ENCODE measurements around the gene TM4SF18. TPM values are rescaled to one million over a fixed set of nuclear protein-coding genes. Genes with fewer than 3 reads are reported as not detected.
A peak's percentile ranks its signal among the peaks of the same experiment; 100 is the strongest.

Gene TM4SF18
- total RNA-seq, 1 experiment from 2014 or later: 9.8 TPM

GRCh38 chr3:149288655-149289054, 44.8 kb downstream of the TM4SF18 start:
- Histone ChIP-seq H2AFZ (ENCODE audit: low read length) (no peak overlapping the region), H4K5ac (ENCODE audit: insufficient read length, low read depth, low read length) (no peak overlapping the region), H3K9ac (ENCODE audit: extremely low read depth, insufficient read length, low read length) (no peak overlapping the region), H4K20me1 (ENCODE audit: control insufficient read depth, insufficient read depth, insufficient read length) (no peaks in the 10 kb centered on the region), H2BK15ac (ENCODE audit: low read depth, low read length) (no peak overlapping the region), H3T11ph (ENCODE audit: low read length) (no peak overlapping the region), H3K23ac (ENCODE audit: insufficient read length, low read depth, low read length) (no peak overlapping the region), H3K23me2 (ENCODE audit: insufficient read length, low read depth, low read length, poor library complexity, severe bottlenecking) (no peaks in the 10 kb centered on the region), H3K4me1 (ENCODE audit: insufficient read depth, low read length) (no peaks in the 10 kb centered on the region), H3K14ac (ENCODE audit: insufficient read depth, low read length) (no peak overlapping the region), H3K4me2 (ENCODE audit: insufficient read depth, insufficient read length, low read length) (no peak overlapping the region), H2AK5ac (ENCODE audit: insufficient read length, low read length) (no peak overlapping the region), H3K79me2 (ENCODE audit: insufficient read depth, low read length) (no peaks in the 10 kb centered on the region), H3K18ac (ENCODE audit: insufficient read length, low read depth, low read length) (no peak overlapping the region), H4K8ac (replicated peaks; ENCODE audit: insufficient read length, low read depth, low read length) (no peak overlapping the region), H2BK120ac (ENCODE audit: low read depth, low read length, poor library complexity, severe bottlenecking) (no peak overlapping the region), H3K27me3 (ENCODE audit: insufficient read depth, low read length) (no peaks in the 10 kb centered on the region), H2BK20ac (ENCODE audit: low read depth, low read length, poor library complexity, severe bottlenecking) (no peak overlapping the region), H2BK12ac (ENCODE audit: insufficient read length, low read depth, low read length) (no peak overlapping the region), H4K91ac (ENCODE audit: insufficient read length, low read depth, low read length) (no peak overlapping the region), H3K79me1 (ENCODE audit: insufficient read depth, low read depth, low read length, poor library complexity, severe bottlenecking) (no peaks in the 10 kb centered on the region), H3K9me3 (ENCODE audit: control insufficient read depth, low read depth, low read length) (no peaks in the 10 kb centered on the region), H3K27ac (ENCODE audit: insufficient read length, low read depth, low read length) (no peak overlapping the region), H2BK5ac (ENCODE audit: insufficient read length, low read length) (no peak overlapping the region), H3K56ac (ENCODE audit: insufficient read length, low read depth, low read length) (no peak overlapping the region), H3K4ac (ENCODE audit: low read depth, low read length) (no peak overlapping the region)
- no peak for DNase-seq
- H3K9me3 Mint-ChIP-seq: no peaks in the 10 kb centered on the region
- TF ChIP-seq, protein P1, sequence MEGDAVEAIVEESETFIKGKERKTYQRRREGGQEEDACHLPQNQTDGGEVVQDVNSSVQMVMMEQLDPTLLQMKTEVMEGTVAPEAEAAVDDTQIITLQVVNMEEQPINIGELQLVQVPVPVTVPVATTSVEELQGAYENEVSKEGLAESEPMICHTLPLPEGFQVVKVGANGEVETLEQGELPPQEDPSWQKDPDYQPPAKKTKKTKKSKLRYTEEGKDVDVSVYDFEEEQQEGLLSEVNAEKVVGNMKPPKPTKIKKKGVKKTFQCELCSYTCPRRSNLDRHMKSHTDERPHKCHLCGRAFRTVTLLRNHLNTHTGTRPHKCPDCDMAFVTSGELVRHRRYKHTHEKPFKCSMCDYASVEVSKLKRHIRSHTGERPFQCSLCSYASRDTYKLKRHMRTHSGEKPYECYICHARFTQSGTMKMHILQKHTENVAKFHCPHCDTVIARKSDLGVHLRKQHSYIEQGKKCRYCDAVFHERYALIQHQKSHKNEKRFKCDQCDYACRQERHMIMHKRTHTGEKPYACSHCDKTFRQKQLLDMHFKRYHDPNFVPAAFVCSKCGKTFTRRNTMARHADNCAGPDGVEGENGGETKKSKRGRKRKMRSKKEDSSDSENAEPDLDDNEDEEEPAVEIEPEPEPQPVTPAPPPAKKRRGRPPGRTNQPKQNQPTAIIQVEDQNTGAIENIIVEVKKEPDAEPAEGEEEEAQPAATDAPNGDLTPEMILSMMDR (conservative IDR thresholded peaks at IDR 0.05): peak; percentile 24; the same call in 2 of the 3 replicates
- H3K27me3 Mint-ChIP-seq (ENCODE audit: low read depth): no peaks in the 10 kb centered on the region
- H3K4me3 Mint-ChIP-seq: no peak overlapping the region
- WGBS (ENCODE audit: extremely low coverage, insufficient read length, low lambda C conversion rate): no CpG with 5 or more reads among the region's 5 CpGs
- no peaks in the 10 kb centered on the region for H3K4me1 Mint-ChIP-seq
- H3K27ac Mint-ChIP-seq: no peak overlapping the region
- H3K36me3 Mint-ChIP-seq (ENCODE audit: insufficient read depth in 1 of 3, low read depth in 3 of 3): peaks cover 0 to 5% (median 4%) of the 10 kb centered on the region in 3 experiments; a peak in 2 of 7 replicates

All from H9 (cell line).